H1 (cell line): ENCODE data around the gene YPEL5. TPM values are rescaled to one million over a fixed set of nuclear protein-coding genes. Genes with fewer than 3 reads are reported as not detected.

Source experiments
- CHD2 ChIP-seq: IDR thresholded peaks from 2 replicates; pipeline ENCODE4 v1.6.1; 2012; ENCODE audit warnings: low read length, improper control_type of control experiment
- CTBP2 ChIP-seq: IDR thresholded peaks from 2 replicates; pipeline ENCODE4 v1.7.0; 2011; ENCODE audit warnings: borderline replicate concordance, mild to moderate bottlenecking, moderate library complexity, mixed read lengths, low read length; ENCODE audit not compliant: insufficient read depth, insufficient read length
- GTF2F1 ChIP-seq: IDR thresholded peaks from 2 replicates; pipeline ENCODE4 v1.6.1; 2012; ENCODE audit warnings: low read depth, low read length, improper control_type of control experiment, borderline replicate concordance
- SUZ12 ChIP-seq: fragments of 200-600 bp; sonication (generic); IDR thresholded peaks from 2 replicates; pipeline ENCODE4 v1.6.1; 2012; ENCODE audit warnings: mild to moderate bottlenecking, inconsistent platforms, low read length, moderate library complexity, mixed read lengths
- polyA plus RNA-seq, 7 experiments: library from polyadenylated mRNA; depleted of rRNA in 3 of 7; stranded (reverse) in 5 of 7; unstranded in 2 of 7; fragments of >200 nt in 5 of 7; fragments of 200-250 nt in 2 of 7; gene quantifications; 1 replicate in 5 of 7; 2 replicates in 1 of 7; 4 replicates in 1 of 7; pipeline versions ENCODE4 v1.2.1 to v1.2.3, GENCODE V29; 2011 to 2013; ENCODE audit warnings: missing spikeins in 2 of 7, mixed read lengths in 2 of 7
- total RNA-seq: library from RNA; stranded (reverse); fragmentation: NEBNext Ultra II Directional; extraction: Animal tissue kit (Norgen Biotek cat#: 25700); gene quantifications from 2 replicates; pipeline ENCODE4 v1.2.1, GENCODE V29; 2021
- TF ChIP-seq, protein P1 (sequence below): IDR thresholded peaks from 2 replicates; pipeline ENCODE4 v1.6.1; 2012; ENCODE audit warnings: low read length, inconsistent platforms
- TF ChIP-seq, protein P2 (sequence below): fragments of 300-600 bp; sonication (generic); IDR thresholded peaks from 2 replicates; pipeline ENCODE4 v1.7.1; 2012; ENCODE audit warnings: low read length, moderate library complexity, mild to moderate bottlenecking, inconsistent platforms; ENCODE audit not compliant: insufficient replicate concordance

The YPEL5 gene
- total and polyA plus RNA-seq, 2 of the 8 experiments (the other 6 are each of a cell fraction or from before 2014, with no cell fraction given): 18.5 to 28.0 TPM

DNA sequence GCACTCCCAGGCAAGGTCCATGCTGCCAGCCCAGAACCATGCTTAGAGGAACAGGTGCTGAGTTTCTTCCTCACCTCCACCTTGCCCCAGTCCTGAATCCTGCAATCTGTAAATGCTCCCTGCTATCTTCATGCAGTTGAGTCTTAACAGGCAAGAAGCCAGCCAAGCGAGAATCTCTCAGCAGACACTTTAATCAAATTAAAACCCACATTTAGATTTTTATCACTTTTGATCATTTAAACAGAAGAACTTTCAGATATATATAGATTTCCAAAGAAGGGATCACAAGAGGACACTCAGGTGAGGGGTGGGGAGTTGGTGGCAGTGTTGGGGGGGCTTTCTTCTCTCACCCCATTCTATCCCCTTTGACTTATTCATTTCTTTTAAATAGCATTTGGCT lies 58.6 kb downstream of the YPEL5 start (continued):
- TF ChIP-seq, protein P1, sequence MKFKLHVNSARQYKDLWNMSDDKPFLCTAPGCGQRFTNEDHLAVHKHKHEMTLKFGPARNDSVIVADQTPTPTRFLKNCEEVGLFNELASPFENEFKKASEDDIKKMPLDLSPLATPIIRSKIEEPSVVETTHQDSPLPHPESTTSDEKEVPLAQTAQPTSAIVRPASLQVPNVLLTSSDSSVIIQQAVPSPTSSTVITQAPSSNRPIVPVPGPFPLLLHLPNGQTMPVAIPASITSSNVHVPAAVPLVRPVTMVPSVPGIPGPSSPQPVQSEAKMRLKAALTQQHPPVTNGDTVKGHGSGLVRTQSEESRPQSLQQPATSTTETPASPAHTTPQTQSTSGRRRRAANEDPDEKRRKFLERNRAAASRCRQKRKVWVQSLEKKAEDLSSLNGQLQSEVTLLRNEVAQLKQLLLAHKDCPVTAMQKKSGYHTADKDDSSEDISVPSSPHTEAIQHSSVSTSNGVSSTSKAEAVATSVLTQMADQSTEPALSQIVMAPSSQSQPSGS: no peak
- TF ChIP-seq SUZ12 (no peak), GTF2F1 (no peak), CTBP2 (no peak), CHD2 (no peak)
- TF ChIP-seq, protein P2, sequence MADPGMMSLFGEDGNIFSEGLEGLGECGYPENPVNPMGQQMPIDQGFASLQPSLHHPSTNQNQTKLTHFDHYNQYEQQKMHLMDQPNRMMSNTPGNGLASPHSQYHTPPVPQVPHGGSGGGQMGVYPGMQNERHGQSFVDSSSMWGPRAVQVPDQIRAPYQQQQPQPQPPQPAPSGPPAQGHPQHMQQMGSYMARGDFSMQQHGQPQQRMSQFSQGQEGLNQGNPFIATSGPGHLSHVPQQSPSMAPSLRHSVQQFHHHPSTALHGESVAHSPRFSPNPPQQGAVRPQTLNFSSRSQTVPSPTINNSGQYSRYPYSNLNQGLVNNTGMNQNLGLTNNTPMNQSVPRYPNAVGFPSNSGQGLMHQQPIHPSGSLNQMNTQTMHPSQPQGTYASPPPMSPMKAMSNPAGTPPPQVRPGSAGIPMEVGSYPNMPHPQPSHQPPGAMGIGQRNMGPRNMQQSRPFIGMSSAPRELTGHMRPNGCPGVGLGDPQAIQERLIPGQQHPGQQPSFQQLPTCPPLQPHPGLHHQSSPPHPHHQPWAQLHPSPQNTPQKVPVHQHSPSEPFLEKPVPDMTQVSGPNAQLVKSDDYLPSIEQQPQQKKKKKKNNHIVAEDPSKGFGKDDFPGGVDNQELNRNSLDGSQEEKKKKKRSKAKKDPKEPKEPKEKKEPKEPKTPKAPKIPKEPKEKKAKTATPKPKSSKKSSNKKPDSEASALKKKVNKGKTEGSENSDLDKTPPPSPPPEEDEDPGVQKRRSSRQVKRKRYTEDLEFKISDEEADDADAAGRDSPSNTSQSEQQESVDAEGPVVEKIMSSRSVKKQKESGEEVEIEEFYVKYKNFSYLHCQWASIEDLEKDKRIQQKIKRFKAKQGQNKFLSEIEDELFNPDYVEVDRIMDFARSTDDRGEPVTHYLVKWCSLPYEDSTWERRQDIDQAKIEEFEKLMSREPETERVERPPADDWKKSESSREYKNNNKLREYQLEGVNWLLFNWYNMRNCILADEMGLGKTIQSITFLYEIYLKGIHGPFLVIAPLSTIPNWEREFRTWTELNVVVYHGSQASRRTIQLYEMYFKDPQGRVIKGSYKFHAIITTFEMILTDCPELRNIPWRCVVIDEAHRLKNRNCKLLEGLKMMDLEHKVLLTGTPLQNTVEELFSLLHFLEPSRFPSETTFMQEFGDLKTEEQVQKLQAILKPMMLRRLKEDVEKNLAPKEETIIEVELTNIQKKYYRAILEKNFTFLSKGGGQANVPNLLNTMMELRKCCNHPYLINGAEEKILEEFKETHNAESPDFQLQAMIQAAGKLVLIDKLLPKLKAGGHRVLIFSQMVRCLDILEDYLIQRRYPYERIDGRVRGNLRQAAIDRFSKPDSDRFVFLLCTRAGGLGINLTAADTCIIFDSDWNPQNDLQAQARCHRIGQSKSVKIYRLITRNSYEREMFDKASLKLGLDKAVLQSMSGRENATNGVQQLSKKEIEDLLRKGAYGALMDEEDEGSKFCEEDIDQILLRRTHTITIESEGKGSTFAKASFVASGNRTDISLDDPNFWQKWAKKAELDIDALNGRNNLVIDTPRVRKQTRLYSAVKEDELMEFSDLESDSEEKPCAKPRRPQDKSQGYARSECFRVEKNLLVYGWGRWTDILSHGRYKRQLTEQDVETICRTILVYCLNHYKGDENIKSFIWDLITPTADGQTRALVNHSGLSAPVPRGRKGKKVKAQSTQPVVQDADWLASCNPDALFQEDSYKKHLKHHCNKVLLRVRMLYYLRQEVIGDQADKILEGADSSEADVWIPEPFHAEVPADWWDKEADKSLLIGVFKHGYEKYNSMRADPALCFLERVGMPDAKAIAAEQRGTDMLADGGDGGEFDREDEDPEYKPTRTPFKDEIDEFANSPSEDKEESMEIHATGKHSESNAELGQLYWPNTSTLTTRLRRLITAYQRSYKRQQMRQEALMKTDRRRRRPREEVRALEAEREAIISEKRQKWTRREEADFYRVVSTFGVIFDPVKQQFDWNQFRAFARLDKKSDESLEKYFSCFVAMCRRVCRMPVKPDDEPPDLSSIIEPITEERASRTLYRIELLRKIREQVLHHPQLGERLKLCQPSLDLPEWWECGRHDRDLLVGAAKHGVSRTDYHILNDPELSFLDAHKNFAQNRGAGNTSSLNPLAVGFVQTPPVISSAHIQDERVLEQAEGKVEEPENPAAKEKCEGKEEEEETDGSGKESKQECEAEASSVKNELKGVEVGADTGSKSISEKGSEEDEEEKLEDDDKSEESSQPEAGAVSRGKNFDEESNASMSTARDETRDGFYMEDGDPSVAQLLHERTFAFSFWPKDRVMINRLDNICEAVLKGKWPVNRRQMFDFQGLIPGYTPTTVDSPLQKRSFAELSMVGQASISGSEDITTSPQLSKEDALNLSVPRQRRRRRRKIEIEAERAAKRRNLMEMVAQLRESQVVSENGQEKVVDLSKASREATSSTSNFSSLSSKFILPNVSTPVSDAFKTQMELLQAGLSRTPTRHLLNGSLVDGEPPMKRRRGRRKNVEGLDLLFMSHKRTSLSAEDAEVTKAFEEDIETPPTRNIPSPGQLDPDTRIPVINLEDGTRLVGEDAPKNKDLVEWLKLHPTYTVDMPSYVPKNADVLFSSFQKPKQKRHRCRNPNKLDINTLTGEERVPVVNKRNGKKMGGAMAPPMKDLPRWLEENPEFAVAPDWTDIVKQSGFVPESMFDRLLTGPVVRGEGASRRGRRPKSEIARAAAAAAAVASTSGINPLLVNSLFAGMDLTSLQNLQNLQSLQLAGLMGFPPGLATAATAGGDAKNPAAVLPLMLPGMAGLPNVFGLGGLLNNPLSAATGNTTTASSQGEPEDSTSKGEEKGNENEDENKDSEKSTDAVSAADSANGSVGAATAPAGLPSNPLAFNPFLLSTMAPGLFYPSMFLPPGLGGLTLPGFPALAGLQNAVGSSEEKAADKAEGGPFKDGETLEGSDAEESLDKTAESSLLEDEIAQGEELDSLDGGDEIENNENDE: no peak
